GM23248 (cell line): ENCODE data around the gene HLA-A.

ENCODE experiments used
- EZH2 ChIP-seq: fragments of 200-600 bp; sonication (generic); IDR thresholded peaks from 2 replicates; pipeline ENCODE4 v1.6.1; 2018; ENCODE audit warnings: antibody characterized with exemption, mild to moderate bottlenecking; ENCODE audit not compliant: insufficient read depth, poor library complexity, severe bottlenecking
- EZH2phosphoT487 ChIP-seq: fragments of 200-600 bp; sonication (generic); IDR thresholded peaks from 2 replicates; pipeline ENCODE4 v1.6.1; 2018; ENCODE audit warnings: antibody characterized with exemption, moderate library complexity, mild to moderate bottlenecking, low read depth; ENCODE audit not compliant: insufficient read depth

DNA sequence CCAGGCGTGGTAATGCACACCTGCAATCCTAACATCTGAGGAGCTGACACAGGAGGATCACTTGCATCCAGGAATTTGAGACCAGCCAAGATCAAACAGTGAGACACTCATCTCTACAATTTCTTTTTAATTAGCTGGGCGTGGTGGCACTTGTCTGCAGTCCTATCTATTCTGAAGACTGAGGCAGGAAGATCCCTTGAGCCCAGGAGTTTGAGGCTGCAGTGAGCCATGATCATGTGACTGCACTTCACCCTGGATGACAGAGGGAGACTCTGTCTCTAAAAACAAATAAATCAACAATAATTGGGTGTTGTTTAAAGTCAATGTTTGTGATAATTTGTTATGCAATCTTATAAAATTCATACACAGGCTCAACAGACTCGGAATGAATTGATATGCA, 18.0 kb upstream of the HLA-A start:
- TF ChIP-seq EZH2 (no peak), EZH2phosphoT487 (no peak)
